ENCODE results near the gene GNG13. TPM values are rescaled to one million over a fixed set of nuclear protein-coding genes. Genes with fewer than 3 reads are reported as not detected.
"Not testable (repeated sequence)": the region's sequence is repeated elsewhere in the genome, so short reads cannot be mapped to it uniquely, and the experiment has no call there.

The GNG13 gene
- total RNA-seq, 1 experiment from 2014 or later = 0.17 TPM

DNA sequence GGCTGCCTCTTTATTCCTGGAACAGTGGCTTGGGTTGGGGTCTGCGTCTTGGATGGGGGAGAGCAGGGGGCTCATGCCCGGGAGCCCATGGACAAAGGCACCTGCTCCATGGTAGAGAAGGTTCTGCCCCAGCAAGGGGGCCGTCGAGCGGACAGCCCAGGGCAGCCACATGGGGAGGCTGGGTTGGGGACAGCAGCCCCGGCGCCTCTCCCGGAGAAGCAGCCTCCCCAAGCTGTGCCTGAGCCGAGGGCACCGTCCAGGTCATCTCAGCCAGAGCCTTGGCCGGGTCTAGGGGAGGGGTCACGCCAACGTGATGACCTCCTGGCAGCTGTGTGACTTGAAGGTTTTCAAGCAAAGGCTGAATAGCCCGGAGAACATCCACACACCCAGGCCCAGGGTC lies 32.9 kb upstream of the GNG13 start:
- DNase-seq (ENCODE audit: low spot score) = no peak
- in situ Hi-C loops (cut with HindIII; ENCODE audit: low sequenced_read_pairs) = loop anchor here (5.0 kb wide), 1 partner anchor 154 kb away; no protein-coding TSS in a partner anchor

- no peak for DNase-seq (ENCODE audit: low spot score)
- in situ Hi-C loops (cut with HindIII; ENCODE audit: low sequenced_read_pairs) = loop anchor here (5.0 kb wide), 1 partner anchor 155 kb away; no protein-coding TSS in a partner anchor
Observed at GRCh38 chr16:832652-833336, 32.3 kb upstream of the GNG13 start.

DNA sequence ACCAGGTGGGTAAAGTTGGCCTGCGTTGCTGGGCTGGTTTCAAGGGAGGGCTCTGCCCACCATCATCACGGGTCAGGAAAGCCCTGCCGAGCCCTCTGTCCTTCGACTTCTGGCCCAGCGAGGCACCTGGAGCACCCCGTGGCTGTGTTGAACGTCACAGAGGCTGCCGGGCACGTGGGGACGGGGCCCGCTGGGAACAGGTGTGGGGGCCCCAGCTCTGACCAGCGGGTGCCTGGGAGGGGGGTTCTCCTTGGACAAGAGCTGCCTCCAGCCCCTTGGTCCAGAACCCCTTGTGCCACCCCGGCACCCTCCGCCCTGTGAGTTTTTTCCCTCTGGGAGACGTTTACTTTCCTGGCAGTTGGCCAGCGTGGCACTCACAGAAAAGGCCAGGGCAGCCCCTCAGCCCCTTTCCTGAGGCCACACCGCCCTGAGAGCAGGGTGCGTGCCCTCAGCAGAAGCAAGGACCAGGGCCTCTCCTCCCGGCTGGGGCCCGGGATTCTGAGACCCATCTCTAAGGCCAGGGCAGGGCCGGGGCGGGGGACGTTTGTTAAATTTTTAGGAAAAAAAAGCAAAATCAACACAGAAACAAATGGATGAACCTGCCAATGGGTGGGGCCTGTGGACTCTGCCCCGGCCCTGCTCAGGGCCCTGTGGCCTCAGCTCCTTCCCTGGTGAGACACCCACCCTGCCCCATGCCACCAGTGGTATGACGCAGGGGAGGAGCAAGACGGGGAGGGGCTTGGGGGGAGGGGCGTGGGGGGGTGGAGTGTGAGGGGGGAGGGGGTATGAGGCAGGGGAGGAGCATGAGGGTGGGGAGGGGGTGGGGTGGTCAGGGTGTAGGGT lies 31.3 kb upstream of the GNG13 start:
- in situ Hi-C loops (cut with HindIII; ENCODE audit: low sequenced_read_pairs) = loop anchor here (5.0 kb wide), 1 partner anchor 156 kb away; no protein-coding TSS in a partner anchor
- DNase-seq (ENCODE audit: low spot score) = no peak

- in situ Hi-C loops (cut with HindIII; ENCODE audit: low sequenced_read_pairs) = loop anchor here (5.0 kb wide), 1 partner anchor 156 kb away; no protein-coding TSS in a partner anchor
- no peak for DNase-seq (ENCODE audit: low spot score)
Observed at GRCh38 chr16:830871-831570, 30.5 kb upstream of the GNG13 start.

DNA sequence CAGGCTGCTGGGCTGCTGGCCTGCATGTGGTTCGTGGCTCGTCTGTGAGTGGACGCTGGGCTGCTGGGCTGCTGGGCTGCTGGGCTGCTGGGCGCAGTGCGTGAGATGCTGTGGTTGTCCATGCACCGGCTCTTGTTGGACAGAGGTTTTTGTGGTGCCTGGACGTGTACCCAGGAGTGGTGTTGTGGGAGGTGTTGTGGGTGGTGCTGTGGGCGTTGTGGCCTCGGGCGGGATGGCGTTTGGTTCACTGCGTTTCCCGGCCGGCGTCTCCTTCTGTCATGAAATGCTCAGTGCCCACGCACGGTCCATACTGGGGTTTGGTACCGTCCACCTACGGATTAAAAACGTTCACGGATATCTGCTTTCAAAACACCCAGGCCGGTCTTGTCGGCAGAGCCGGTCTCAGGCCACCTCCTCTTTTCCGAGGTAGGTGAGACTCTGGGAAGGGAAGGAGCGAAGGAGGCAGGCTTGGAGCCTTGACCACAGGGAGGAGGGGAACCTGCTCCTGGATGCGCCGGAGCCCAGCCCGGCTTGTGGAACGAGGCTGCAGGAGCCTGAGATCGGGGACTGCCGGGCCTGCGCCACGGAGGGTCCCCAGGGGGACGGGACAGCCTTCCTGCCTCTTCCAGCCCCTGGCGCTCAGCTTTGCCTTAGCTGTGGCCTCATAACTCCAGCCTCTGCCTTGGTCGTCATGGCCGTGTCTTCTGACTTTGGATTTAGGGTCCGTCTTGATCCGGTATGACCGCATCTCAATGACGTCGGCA lies 29.8 kb upstream of the GNG13 start:
- in situ Hi-C loops (cut with HindIII; ENCODE audit: low sequenced_read_pairs) = loop anchor here (5.0 kb wide), 1 partner anchor 157 kb away; no protein-coding TSS in a partner anchor
- DNase-seq (ENCODE audit: low spot score) = no peak

GRCh38 chr16:828891-829290 lies 28.4 kb upstream of the GNG13 start:
- in situ Hi-C loops (cut with HindIII; ENCODE audit: low sequenced_read_pairs) = no loop called here
- DNase-seq (ENCODE audit: low spot score) = no peak

- in situ Hi-C loops (cut with HindIII; ENCODE audit: low sequenced_read_pairs) = no loop called here
- DNase-seq (ENCODE audit: low spot score) = no peak
Observed at GRCh38 chr16:827513-827912, 27.0 kb upstream of the GNG13 start.

DNA sequence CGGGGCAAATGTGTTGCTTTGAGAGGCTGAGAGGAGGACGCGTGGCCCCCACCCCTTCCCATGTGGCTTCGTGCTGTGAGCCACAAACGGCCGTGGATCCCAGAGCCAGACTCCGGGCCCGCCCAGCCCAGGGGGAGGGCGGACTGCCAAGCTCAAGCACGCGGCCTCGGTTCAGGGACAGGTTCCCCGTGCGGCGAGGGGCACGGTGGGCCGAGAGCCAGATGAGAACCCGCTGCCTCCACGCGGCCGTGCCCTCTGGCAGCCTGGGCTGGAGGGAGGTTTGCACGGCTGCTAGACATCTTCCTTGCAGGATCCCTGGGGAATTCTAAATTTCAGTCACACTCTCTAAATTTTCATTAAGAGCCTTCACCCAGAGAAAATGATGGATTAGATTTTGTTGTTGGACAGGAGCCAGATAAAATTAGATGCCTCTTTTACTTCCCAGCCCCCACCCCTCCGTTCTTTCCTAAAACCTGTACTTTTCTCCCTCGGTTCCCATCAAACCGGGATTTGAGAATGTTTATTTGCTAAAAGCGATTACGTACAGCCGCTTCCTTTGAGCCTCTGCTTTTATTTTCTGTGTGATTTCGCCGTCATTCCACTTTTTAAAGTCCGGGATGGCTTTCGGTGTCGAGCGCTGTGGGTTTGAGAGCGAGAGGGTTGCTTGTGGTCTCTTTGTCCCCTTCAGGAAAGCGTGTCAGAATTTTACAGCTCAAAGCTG lies 25.0 kb upstream of the GNG13 start:
- in situ Hi-C loops (cut with HindIII; ENCODE audit: low sequenced_read_pairs) = no loop called here
- no peak for DNase-seq (ENCODE audit: low spot score)

GRCh38 chr16:824601-825000 lies 24.1 kb upstream of the GNG13 start:
- no peak for DNase-seq (ENCODE audit: low spot score)
- in situ Hi-C loops (cut with HindIII; ENCODE audit: low sequenced_read_pairs) = no loop called here

DNA sequence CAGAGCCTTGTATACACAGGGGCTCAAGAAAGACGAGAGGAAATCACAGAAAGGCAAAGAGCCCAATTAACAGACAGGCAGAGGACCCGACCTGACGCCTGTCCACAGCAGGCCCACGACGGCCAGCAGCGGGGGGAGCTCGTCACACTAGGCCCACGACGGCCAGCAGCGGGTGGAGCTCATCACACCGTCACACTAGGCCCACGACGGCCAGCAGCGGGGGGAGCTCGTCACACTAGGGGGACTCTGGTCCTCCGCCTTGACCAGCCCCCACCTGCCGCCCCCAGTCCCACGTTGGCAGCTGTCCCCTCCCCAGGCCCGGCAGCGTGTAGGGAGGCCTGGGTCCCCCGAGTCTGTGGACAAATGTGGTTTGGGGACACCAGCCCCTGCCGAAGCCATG lies 23.7 kb upstream of the GNG13 start:
- in situ Hi-C loops (cut with HindIII; ENCODE audit: low sequenced_read_pairs) = no loop called here
- DNase-seq (ENCODE audit: low spot score) = no peak

DNA sequence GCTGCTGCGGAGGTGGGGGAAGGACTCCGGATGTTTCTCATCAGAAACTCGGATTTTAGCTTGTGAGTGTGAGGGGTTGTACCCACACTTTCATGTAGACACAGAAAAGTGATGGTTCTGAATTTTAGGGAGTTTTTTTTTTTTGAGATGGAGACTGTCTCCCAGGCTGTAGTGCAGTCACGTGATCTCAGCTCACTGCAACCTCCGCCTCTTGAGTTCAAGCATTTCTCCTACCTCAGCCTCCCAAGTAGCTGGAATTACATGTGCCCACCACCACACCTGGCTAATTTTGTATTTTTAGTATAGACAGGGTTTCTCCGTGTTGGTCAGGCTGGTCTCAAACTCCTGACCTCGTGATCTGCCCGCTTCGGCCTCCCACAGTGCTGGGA lies 22.4 kb upstream of the GNG13 start:
- no peak for DNase-seq (ENCODE audit: low spot score)
- in situ Hi-C loops (cut with HindIII; ENCODE audit: low sequenced_read_pairs) = no loop called here

- in situ Hi-C loops (cut with HindIII; ENCODE audit: low sequenced_read_pairs) = no loop called here
- no peak for DNase-seq (ENCODE audit: low spot score)
Observed at GRCh38 chr16:822174-822908, 21.8 kb upstream of the GNG13 start.

GRCh38 chr16:821751-822150 lies 21.2 kb upstream of the GNG13 start:
- no peak for DNase-seq (ENCODE audit: low spot score)
- in situ Hi-C loops (cut with HindIII; ENCODE audit: low sequenced_read_pairs) = no loop called here

- in situ Hi-C loops (cut with HindIII; ENCODE audit: low sequenced_read_pairs) = no loop called here
- no peak for DNase-seq (ENCODE audit: low spot score)
Observed at GRCh38 chr16:820748-821147, 20.2 kb upstream of the GNG13 start.

- in situ Hi-C loops (cut with HindIII; ENCODE audit: low sequenced_read_pairs); DNase-seq (ENCODE audit: low spot score): not testable (repeated sequence)
Observed at GRCh38 chr16:820044-820408, 19.5 kb upstream of the GNG13 start.

GRCh38 chr16:819336-820043 lies 19.0 kb upstream of the GNG13 start:
- in situ Hi-C loops (cut with HindIII; ENCODE audit: low sequenced_read_pairs) = no loop called here
- DNase-seq (ENCODE audit: low spot score) = no peak

DNA sequence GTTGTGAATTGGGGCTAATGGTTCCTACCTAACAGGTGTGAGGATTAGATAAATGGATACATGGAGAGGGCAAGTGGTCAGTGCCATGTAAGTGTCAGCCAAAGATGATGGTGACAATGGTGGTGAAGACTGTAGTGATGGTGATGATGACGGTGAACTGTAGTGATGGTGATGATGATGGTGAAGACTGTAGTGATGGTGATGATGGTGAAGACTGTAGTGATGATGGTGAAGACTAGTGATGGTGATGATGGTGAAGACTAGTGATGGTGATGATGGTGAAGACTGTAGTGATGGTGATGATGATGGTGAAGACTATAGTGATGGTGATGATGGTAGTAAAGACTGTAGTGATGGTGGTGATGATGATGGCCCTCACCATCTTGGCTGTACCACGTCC lies 18.1 kb upstream of the GNG13 start:
- in situ Hi-C loops (cut with HindIII; ENCODE audit: low sequenced_read_pairs) = no loop called here

More for the DNA sequence above, 18.1 kb upstream of the GNG13 start:
- no peak for DNase-seq (ENCODE audit: low spot score)
